Spleen (tissue), 7 donors: ENCODE measurements around the gene CETP.

Source experiments
- POLR2A ChIP-seq, 3 donors: fragments of 450-650 bp; IDR thresholded peaks; one replicate each; pipeline ENCODE4 v1.5.1; 2017; ENCODE audit warnings: antibody characterized with exemption in 3 of 3, mild to moderate bottlenecking in 1 of 3
- POLR2AphosphoS5 ChIP-seq, 3 donors: sonication (generic); formaldehyde crosslinking; IDR thresholded peaks; one replicate each; pipeline ENCODE4 v1.5.1; 2017; ENCODE audit warnings: antibody characterized with exemption in 3 of 3
- TF ChIP-seq, protein P1 (sequence below), 11 experiments: fragments of 200-600 bp in 7 of 11; fragments of 450-650 bp in 4 of 11; sonication (generic) in 4 of 11; IDR thresholded peaks in 8 of 11; conservative IDR thresholded peaks in 3 of 11; 1 replicate in 7 of 11; 2 replicates in 4 of 11; pipeline versions ENCODE4 v1.4.0 to v1.8.0; 2016 to 2021; ENCODE audit warnings: antibody characterized with exemption in 11 of 11, inconsistent platforms in 4 of 11, mild to moderate bottlenecking in 1 of 11
- donor health status: DM: no; HTN: no; CAD: no; lungs with moderate emphysema.
- donor health status: DM: no; HTN: no; CAD: no.
- donor health status: DM: no; HTN: no; CAD: no.

- TF ChIP-seq, protein P1, sequence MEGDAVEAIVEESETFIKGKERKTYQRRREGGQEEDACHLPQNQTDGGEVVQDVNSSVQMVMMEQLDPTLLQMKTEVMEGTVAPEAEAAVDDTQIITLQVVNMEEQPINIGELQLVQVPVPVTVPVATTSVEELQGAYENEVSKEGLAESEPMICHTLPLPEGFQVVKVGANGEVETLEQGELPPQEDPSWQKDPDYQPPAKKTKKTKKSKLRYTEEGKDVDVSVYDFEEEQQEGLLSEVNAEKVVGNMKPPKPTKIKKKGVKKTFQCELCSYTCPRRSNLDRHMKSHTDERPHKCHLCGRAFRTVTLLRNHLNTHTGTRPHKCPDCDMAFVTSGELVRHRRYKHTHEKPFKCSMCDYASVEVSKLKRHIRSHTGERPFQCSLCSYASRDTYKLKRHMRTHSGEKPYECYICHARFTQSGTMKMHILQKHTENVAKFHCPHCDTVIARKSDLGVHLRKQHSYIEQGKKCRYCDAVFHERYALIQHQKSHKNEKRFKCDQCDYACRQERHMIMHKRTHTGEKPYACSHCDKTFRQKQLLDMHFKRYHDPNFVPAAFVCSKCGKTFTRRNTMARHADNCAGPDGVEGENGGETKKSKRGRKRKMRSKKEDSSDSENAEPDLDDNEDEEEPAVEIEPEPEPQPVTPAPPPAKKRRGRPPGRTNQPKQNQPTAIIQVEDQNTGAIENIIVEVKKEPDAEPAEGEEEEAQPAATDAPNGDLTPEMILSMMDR (IDR thresholded peaks at IDR 0.05 in 8 of 11, conservative IDR thresholded peaks at IDR 0.05 in 3 of 11): no peak
- TF ChIP-seq POLR2AphosphoS5 (IDR thresholded peaks at IDR 0.05) (no peak), POLR2A (IDR thresholded peaks at IDR 0.05) (no peak)
These were observed 8.0 kb downstream of the CETP start for GRCh38 chr16:56969769-56970168.
